Neural cell (in vitro differentiated cells): ENCODE results near the gene KASH5. TPM values are rescaled to one million over a fixed set of nuclear protein-coding genes. Genes with fewer than 3 reads are reported as not detected.

Experiments
- H2AFZ ChIP-seq: fragments of 200-600, 300-800 bp; sonication (generic), shearing (Covaris generic); 2 replicates; pipeline ENCODE4 v1.6.0; 2014; ENCODE audit warnings: low read depth, mild to moderate bottlenecking, antibody characterized with exemption, low read length, moderate library complexity
- H3F3A ChIP-seq: fragments of 200-600 bp; shearing (Covaris generic); 2 replicates; pipeline ENCODE4 v1.6.1; 2016; ENCODE audit warnings: mild to moderate bottlenecking, moderate library complexity, mixed read lengths, antibody characterized with exemption, low read length; ENCODE audit not compliant: insufficient read depth, poor library complexity, severe bottlenecking
- H3K27ac ChIP-seq: fragments of 200-600, 300-800 bp; sonication (generic), shearing (Covaris generic); 2 replicates; pipeline ENCODE4 v1.5.1; 2014; ENCODE audit warnings: mild to moderate bottlenecking, low read length, moderate library complexity
- H3K27me3 ChIP-seq: fragments of 300-800, 200-600 bp; sonication (generic), shearing (Covaris generic); 2 replicates; pipeline ENCODE4 v1.6.0; 2014; ENCODE audit warnings: mild to moderate bottlenecking, low read depth, low read length, moderate library complexity; ENCODE audit not compliant: insufficient read depth
- H3K36me3 ChIP-seq: fragments of 300-800, 200-600 bp; sonication (generic), shearing (Covaris generic); 2 replicates; pipeline ENCODE4 v1.5.1; 2014; ENCODE audit warnings: mild to moderate bottlenecking, antibody characterized with exemption, low read length, moderate library complexity; ENCODE audit not compliant: insufficient read depth
- H3K4me2 ChIP-seq: fragments of 300-800, 200-600 bp; sonication (generic), shearing (Covaris generic); 2 replicates; pipeline ENCODE4 v1.6.0; 2014; ENCODE audit warnings: mild to moderate bottlenecking, low read length
- H3K4me3 ChIP-seq: fragments of 300-800, 200-600 bp; sonication (generic), shearing (Covaris generic); 2 replicates; pipeline ENCODE4 v1.5.1; 2014; ENCODE audit warnings: mild to moderate bottlenecking, low read length, moderate library complexity
- H3K79me2 ChIP-seq: fragments of 200-600 bp; shearing (Covaris generic); replicated peaks from 2 replicates; pipeline ENCODE4 v1.6.0; 2014; ENCODE audit warnings: mild to moderate bottlenecking, low read length, moderate library complexity; ENCODE audit not compliant: insufficient read depth
- H3K9ac ChIP-seq: fragments of 300-800, 200-600 bp; sonication (generic), shearing (Covaris generic); 2 replicates; pipeline ENCODE4 v1.6.1; 2016; ENCODE audit warnings: mild to moderate bottlenecking, low read length, mixed read lengths
- H3K9me2 ChIP-seq: fragments of 200-600 bp; shearing (Covaris generic); 2 replicates; pipeline ENCODE4 v1.6.1; 2016; ENCODE audit warnings: mild to moderate bottlenecking, low read length, mixed read lengths; ENCODE audit not compliant: insufficient read depth
- H3K9me3 ChIP-seq: fragments of 200-600, 300-800 bp; sonication (generic), shearing (Covaris generic); 2 replicates; pipeline ENCODE4 v1.6.1; 2016; ENCODE audit warnings: mild to moderate bottlenecking, mixed run types, low read length, moderate library complexity, mixed read lengths
- H4K20me1 ChIP-seq: fragments of 200-600 bp; shearing (Covaris generic); 2 replicates; pipeline ENCODE4 v1.6.1; 2016; ENCODE audit warnings: mild to moderate bottlenecking, mixed run types; ENCODE audit not compliant: insufficient read depth
- CTCF ChIP-seq: fragments of 450-650 bp; IDR thresholded peaks from 2 replicates; pipeline ENCODE4 v1.5.1; 2014; ENCODE audit warnings: antibody characterized with exemption, mild to moderate bottlenecking, moderate library complexity; ENCODE audit not compliant: poor library complexity, severe bottlenecking
- EP300 ChIP-seq: fragments of 450-650 bp; conservative IDR thresholded peaks from 2 replicates; pipeline ENCODE4 v1.6.1; 2014; ENCODE audit warnings: antibody characterized with exemption, mild to moderate bottlenecking, moderate library complexity; ENCODE audit not compliant: poor library complexity, severe bottlenecking
- EZH2 ChIP-seq: fragments of 200-600, 300-800 bp; shearing (Covaris generic), sonication (generic); IDR thresholded peaks from 2 replicates; pipeline ENCODE4 v1.6.1; 2014; ENCODE audit warnings: antibody characterized with exemption, low read length, borderline replicate concordance, mild to moderate bottlenecking; ENCODE audit not compliant: insufficient read depth, poor library complexity, severe bottlenecking
- MXI1 ChIP-seq: fragments of 450-650 bp; conservative IDR thresholded peaks from 2 replicates; pipeline ENCODE4 v1.6.1; 2014; ENCODE audit warnings: antibody characterized with exemption, mild to moderate bottlenecking; ENCODE audit not compliant: poor library complexity, severe bottlenecking
- POLR2AphosphoS5 ChIP-seq: IDR thresholded peaks from 2 replicates; pipeline ENCODE4 v1.6.1; 2012
- RAD21 ChIP-seq: fragments of 450-650 bp; conservative IDR thresholded peaks from 2 replicates; pipeline ENCODE4 v1.6.1; 2014; ENCODE audit warnings: antibody characterized with exemption, mild to moderate bottlenecking, moderate library complexity
- SMC3 ChIP-seq: fragments of 450-650 bp; conservative IDR thresholded peaks from 2 replicates; pipeline ENCODE4 v1.6.1; 2014; ENCODE audit warnings: antibody characterized with exemption, mild to moderate bottlenecking, moderate library complexity; ENCODE audit not compliant: poor library complexity
- TAF1 ChIP-seq: IDR thresholded peaks from 2 replicates; pipeline ENCODE4 v1.6.1; 2012; ENCODE audit warnings: low read depth
- polyA plus RNA-seq: library from polyadenylated mRNA; depleted of rRNA; stranded (reverse); fragments of >200 nt; gene quantifications from 2 replicates; pipeline ENCODE4 v1.2.3, GENCODE V29; 2014
- TF ChIP-seq, protein P1 (sequence below): IDR thresholded peaks from 2 replicates; pipeline ENCODE4 v1.6.1; 2012; ENCODE audit warnings: borderline replicate concordance

The KASH5 gene
- polyA plus RNA-seq, 1 donor from 2014 or later, result 0.11 TPM

DNA sequence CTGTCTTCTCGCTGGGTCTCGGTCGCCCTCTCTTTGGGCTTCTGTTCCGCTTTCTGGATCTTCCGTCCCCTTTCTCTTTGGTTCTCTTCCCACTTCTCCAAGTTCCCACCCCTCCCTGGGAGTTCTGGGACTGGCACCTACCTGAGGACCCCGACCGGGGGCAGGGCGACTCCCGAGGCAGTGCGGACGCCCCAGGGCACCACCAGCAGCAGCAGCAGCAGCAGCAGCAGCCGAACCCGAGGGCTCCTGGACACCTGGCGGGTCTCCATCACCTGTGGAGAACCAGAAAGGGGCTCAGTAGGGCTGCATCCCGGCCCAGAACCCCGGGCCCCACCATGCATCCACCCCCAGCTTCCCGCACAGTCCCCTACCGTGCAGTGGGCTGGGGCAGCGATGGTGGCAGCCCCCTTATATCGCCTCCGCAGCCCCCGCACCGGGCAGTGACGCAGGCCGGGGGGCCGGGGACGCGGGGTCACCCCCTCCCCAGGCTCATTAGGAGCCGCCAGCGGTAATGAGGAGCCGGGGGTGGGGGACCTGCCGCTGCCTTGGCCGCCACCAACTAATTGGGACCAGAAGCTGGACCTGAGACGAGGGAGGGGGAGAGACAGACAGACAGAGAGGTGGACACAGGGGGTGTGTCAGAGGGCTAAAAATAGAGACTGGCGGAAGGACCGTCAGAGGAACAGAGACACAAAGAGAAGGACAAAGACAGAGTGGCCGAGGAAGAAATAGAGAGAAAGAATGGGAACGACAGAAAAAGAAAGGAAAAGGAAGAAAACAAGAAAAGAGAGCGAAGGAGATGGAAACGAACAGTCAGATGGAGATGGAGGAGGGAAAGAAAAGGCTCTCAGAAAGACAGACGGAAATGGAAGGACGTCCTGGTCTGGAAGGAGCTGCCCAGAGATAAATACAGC lies 35.3 kb downstream of the KASH5 start, which contains the start of gene PTH2:
Gene PTH2, minus strand, starts transcription at position 371 of the 914 bp plus-strand sequence. Its CDS starts 102 bp downstream, at position 269.
- TF ChIP-seq EZH2 (peak; percentile 37), MXI1 (no peak)
- Histone ChIP-seq H3K4me3 (peak within 1 kb of the TSS; percentile 62), H3K79me2 (no peaks in the 10 kb centered on the region), H3K27me3 (peaks cover 84% of the 10 kb centered on the region), H3K36me3 (no peaks in the 10 kb centered on the region), H3F3A (no peaks in the 10 kb centered on the region), H3K9me3 (no peaks in the 10 kb centered on the region), H3K4me2 (peak within 1 kb of the TSS; percentile 39), H3K9ac (peak within 1 kb of the TSS; percentile 42), H4K20me1 (no peaks in the 10 kb centered on the region), H3K9me2 (no peaks in the 10 kb centered on the region), H2AFZ (no peak within 1 kb of the TSS), H3K27ac (no peak within 1 kb of the TSS)

- no peak overlapping the region for H2AFZ ChIP-seq
- H3K9ac ChIP-seq, result no peak overlapping the region
- no peaks in the 10 kb centered on the region for H3K36me3 ChIP-seq
- H3K4me3 ChIP-seq, result no peak overlapping the region
- H3F3A ChIP-seq, result no peaks in the 10 kb centered on the region
- no peaks in the 10 kb centered on the region for H4K20me1 ChIP-seq
- no peak for TF ChIP-seq EP300
- no peak for TF ChIP-seq POLR2AphosphoS5
- TF ChIP-seq MXI1, result no peak
- TF ChIP-seq TAF1, result no peak
- TF ChIP-seq CTCF, result no peak
- no peak for TF ChIP-seq RAD21
- TF ChIP-seq, protein P1, sequence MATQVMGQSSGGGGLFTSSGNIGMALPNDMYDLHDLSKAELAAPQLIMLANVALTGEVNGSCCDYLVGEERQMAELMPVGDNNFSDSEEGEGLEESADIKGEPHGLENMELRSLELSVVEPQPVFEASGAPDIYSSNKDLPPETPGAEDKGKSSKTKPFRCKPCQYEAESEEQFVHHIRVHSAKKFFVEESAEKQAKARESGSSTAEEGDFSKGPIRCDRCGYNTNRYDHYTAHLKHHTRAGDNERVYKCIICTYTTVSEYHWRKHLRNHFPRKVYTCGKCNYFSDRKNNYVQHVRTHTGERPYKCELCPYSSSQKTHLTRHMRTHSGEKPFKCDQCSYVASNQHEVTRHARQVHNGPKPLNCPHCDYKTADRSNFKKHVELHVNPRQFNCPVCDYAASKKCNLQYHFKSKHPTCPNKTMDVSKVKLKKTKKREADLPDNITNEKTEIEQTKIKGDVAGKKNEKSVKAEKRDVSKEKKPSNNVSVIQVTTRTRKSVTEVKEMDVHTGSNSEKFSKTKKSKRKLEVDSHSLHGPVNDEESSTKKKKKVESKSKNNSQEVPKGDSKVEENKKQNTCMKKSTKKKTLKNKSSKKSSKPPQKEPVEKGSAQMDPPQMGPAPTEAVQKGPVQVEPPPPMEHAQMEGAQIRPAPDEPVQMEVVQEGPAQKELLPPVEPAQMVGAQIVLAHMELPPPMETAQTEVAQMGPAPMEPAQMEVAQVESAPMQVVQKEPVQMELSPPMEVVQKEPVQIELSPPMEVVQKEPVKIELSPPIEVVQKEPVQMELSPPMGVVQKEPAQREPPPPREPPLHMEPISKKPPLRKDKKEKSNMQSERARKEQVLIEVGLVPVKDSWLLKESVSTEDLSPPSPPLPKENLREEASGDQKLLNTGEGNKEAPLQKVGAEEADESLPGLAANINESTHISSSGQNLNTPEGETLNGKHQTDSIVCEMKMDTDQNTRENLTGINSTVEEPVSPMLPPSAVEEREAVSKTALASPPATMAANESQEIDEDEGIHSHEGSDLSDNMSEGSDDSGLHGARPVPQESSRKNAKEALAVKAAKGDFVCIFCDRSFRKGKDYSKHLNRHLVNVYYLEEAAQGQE, result no peak
- TF ChIP-seq EZH2, result no peak
- TF ChIP-seq SMC3, result no peak
- no peaks in the 10 kb centered on the region for H3K9me2 ChIP-seq
- H3K79me2 ChIP-seq, result no peaks in the 10 kb centered on the region
- no peak overlapping the region for H3K4me2 ChIP-seq
- H3K27me3 ChIP-seq, result peaks cover 90% of the 10 kb centered on the region
- no peak overlapping the region for H3K27ac ChIP-seq
- H3K9me3 ChIP-seq, result no peaks in the 10 kb centered on the region
Measured at GRCh38 chr19:49423985-49424303, 35.9 kb downstream of the KASH5 start.
